ENCODE results near the gene OR56A1. TPM values are rescaled to one million over a fixed set of nuclear protein-coding genes. Genes with fewer than 3 reads are reported as not detected.

Gene OR56A1
- total RNA-seq, 5 donors from 2014 or later (not counting 1 experiment from before 2014, with no cell fraction given) = 0.23 TPM; not detected in 4

DNA sequence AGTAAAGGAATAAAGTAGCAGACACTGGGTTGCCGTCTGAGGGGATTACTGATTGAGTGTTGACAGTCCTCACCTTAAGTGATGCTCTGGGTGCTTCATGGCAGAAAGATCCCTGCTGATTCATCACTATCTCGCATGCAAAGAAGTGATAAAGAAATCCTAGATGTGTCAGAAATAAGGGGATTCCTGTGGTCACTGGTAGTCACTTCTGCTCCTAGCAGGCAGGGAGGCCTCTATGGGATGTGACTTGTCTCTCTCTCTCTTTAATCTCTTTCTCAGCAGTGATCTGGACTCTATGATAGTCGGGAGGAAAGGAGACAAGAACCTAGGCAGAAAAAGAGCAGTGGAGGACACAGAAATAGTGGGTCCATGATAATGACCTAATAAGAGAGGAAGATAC lies 30.9 kb upstream of the OR56A1 start:
- H3K27ac ChIP-seq (ENCODE audit: low read length) = no peak overlapping the region
- H3K4me1 ChIP-seq (ENCODE audit: control insufficient read depth in 1 of 2, extremely low read depth in 1 of 2, insufficient read depth in 2 of 2, low read length in 2 of 2) = no peaks in the 10 kb centered on the region
- Mint-ChIP-seq H3K9me3 (no peaks in the 10 kb centered on the region), H3K4me1 (no peaks in the 10 kb centered on the region), H3K27me3 (peaks cover 10 to 35% of the 10 kb centered on the region in 2 donors), H3K36me3 (no peaks in the 10 kb centered on the region), H3K27ac (no peak overlapping the region), H3K4me3 (no peak overlapping the region)
- H3K9me3 ChIP-seq = no peaks in the 10 kb centered on the region
- no peaks in the 10 kb centered on the region for H3K36me3 ChIP-seq (ENCODE audit: control insufficient read depth in 2 of 2, extremely low read depth in 1 of 2, insufficient read depth in 1 of 2, low read length in 1 of 2)
- POLR2A ChIA-PET = no interaction called here
- CTCF ChIA-PET = no interaction called here
- no peaks in the 10 kb centered on the region for H3K27me3 ChIP-seq (replicated peaks in 1 of 2; ENCODE audit: control insufficient read depth in 2 of 2, extremely low read depth in 1 of 2, insufficient read depth in 2 of 2, low read length in 1 of 2)
- DNase-seq (no peak), ATAC-seq (replicated peaks in 1 of 4) (no peak)
- 59% methylated on average over 2 of the region's 3 CpGs for WGBS (ENCODE audit: insufficient coverage)
- no peak overlapping the region for H3K4me3 ChIP-seq (ENCODE audit: control insufficient read depth in 1 of 2, extremely low read depth in 1 of 2, low read length in 1 of 2)

GRCh38 chr11:6057452-6057851 lies 26.9 kb upstream of the OR56A1 start:
- no peak overlapping the region for H3K4me3 ChIP-seq (ENCODE audit: control insufficient read depth in 1 of 2, extremely low read depth in 1 of 2, low read length in 1 of 2)
- peaks cover 26 to 41% of the 10 kb centered on the region in 2 donors for H3K27me3 Mint-ChIP-seq

GRCh38 chr11:6055569-6055968 lies 25.0 kb upstream of the OR56A1 start:
- H3K27me3 Mint-ChIP-seq = peaks cover 32 to 44% of the 10 kb centered on the region in 2 donors

More at GRCh38 chr11:6057452-6057851, 26.9 kb upstream of the OR56A1 start:
- Mint-ChIP-seq H3K36me3 (no peaks in the 10 kb centered on the region), H3K4me1 (no peaks in the 10 kb centered on the region), H3K4me3 (no peak overlapping the region), H3K9me3 (no peaks in the 10 kb centered on the region), H3K27ac (no peak overlapping the region)
- H3K9me3 ChIP-seq = no peaks in the 10 kb centered on the region
- no peaks in the 10 kb centered on the region for H3K27me3 ChIP-seq (replicated peaks in 1 of 2; ENCODE audit: control insufficient read depth in 2 of 2, extremely low read depth in 1 of 2, insufficient read depth in 2 of 2, low read length in 1 of 2)
- no peak overlapping the region for H3K27ac ChIP-seq (ENCODE audit: low read length)
- CTCF ChIA-PET = no interaction called here
- WGBS (ENCODE audit: insufficient coverage) = 86% methylated on average over 1 of the region's 8 CpGs
- ATAC-seq (replicated peaks in 1 of 4) (no peak), DNase-seq (no peak)
- no peaks in the 10 kb centered on the region for H3K4me1 ChIP-seq (ENCODE audit: control insufficient read depth in 1 of 2, extremely low read depth in 1 of 2, insufficient read depth in 2 of 2, low read length in 2 of 2)
- H3K36me3 ChIP-seq (ENCODE audit: control insufficient read depth in 2 of 2, extremely low read depth in 1 of 2, insufficient read depth in 1 of 2, low read length in 1 of 2) = no peaks in the 10 kb centered on the region
- POLR2A ChIA-PET = no interaction called here

GRCh38 chr11:6052374-6052773 lies 21.8 kb upstream of the OR56A1 start:
- Mint-ChIP-seq H3K27ac (no peak overlapping the region), H3K36me3 (no peaks in the 10 kb centered on the region), H3K4me1 (no peaks in the 10 kb centered on the region), H3K9me3 (no peaks in the 10 kb centered on the region), H3K27me3 (peaks cover 30 to 31% of the 10 kb centered on the region in 2 donors), H3K4me3 (no peak overlapping the region)
- no peaks in the 10 kb centered on the region for H3K9me3 ChIP-seq
- DNase-seq (no peak), ATAC-seq (replicated peaks in 1 of 4) (no peak)
- H3K27ac ChIP-seq (ENCODE audit: low read length) = no peak overlapping the region
- POLR2A ChIA-PET = no interaction called here
- no CpG with 5 or more reads among the region's 3 CpGs for WGBS (ENCODE audit: insufficient coverage)
- no peaks in the 10 kb centered on the region for H3K4me1 ChIP-seq (ENCODE audit: control insufficient read depth in 1 of 2, extremely low read depth in 1 of 2, insufficient read depth in 2 of 2, low read length in 2 of 2)
- CTCF ChIA-PET = interaction anchor here in 1 of 2 donors (0.6 kb wide), 1 partner anchor 14 kb away, joined by 3 read pairs; no protein-coding TSS in a partner anchor
- no peaks in the 10 kb centered on the region for H3K27me3 ChIP-seq (replicated peaks in 1 of 2; ENCODE audit: control insufficient read depth in 2 of 2, extremely low read depth in 1 of 2, insufficient read depth in 2 of 2, low read length in 1 of 2)
- H3K4me3 ChIP-seq (ENCODE audit: control insufficient read depth in 1 of 2, extremely low read depth in 1 of 2, low read length in 1 of 2) = no peak overlapping the region
- no peaks in the 10 kb centered on the region for H3K36me3 ChIP-seq (ENCODE audit: control insufficient read depth in 2 of 2, extremely low read depth in 1 of 2, insufficient read depth in 1 of 2, low read length in 1 of 2)

More at GRCh38 chr11:6055569-6055968, 25.0 kb upstream of the OR56A1 start:
- DNase-seq (no peak), ATAC-seq (replicated peaks in 1 of 4) (no peak)
- Mint-ChIP-seq H3K4me1 (no peaks in the 10 kb centered on the region), H3K9me3 (no peaks in the 10 kb centered on the region), H3K36me3 (no peaks in the 10 kb centered on the region), H3K4me3 (no peak overlapping the region), H3K27ac (no peak overlapping the region)
- no peak overlapping the region for H3K27ac ChIP-seq (ENCODE audit: low read length)
- no peaks in the 10 kb centered on the region for H3K4me1 ChIP-seq (ENCODE audit: control insufficient read depth in 1 of 2, extremely low read depth in 1 of 2, insufficient read depth in 2 of 2, low read length in 2 of 2)
- H3K27me3 ChIP-seq (replicated peaks in 1 of 2; ENCODE audit: control insufficient read depth in 2 of 2, extremely low read depth in 1 of 2, insufficient read depth in 2 of 2, low read length in 1 of 2) = no peaks in the 10 kb centered on the region
- ChIA-PET POLR2A (no interaction called here), CTCF (no interaction called here)
- H3K9me3 ChIP-seq = no peaks in the 10 kb centered on the region
- H3K4me3 ChIP-seq (ENCODE audit: control insufficient read depth in 1 of 2, extremely low read depth in 1 of 2, low read length in 1 of 2) = no peak overlapping the region
- H3K36me3 ChIP-seq (ENCODE audit: control insufficient read depth in 2 of 2, extremely low read depth in 1 of 2, insufficient read depth in 1 of 2, low read length in 1 of 2) = no peaks in the 10 kb centered on the region

DNA sequence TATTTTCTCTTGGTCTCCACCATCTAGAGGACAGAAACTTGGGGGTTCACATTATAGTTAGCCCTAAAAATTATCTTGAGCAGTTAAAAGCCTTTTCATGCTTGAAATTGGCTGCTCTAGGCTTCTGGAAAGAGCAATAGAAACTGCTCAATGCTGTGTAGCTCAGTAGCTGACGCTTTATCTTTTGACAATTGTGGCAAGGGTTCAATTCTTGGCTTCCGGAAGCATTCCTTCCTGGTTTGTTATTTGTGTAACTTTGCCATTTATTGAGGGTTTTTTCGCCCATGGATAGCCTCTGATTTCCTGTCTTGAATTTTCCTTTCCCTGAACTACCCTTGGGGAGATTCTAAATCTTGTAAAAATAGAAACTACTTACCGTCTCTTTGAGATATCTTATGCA lies 10.3 kb upstream of the OR56A1 start:
- Histone ChIP-seq H3K4me1 (ENCODE audit: control insufficient read depth in 1 of 2, extremely low read depth in 1 of 2, insufficient read depth in 2 of 2, low read length in 2 of 2) (no peaks in the 10 kb centered on the region), H3K36me3 (ENCODE audit: control insufficient read depth in 2 of 2, extremely low read depth in 1 of 2, insufficient read depth in 1 of 2, low read length in 1 of 2) (no peaks in the 10 kb centered on the region), H3K4me3 (ENCODE audit: control insufficient read depth in 1 of 2, extremely low read depth in 1 of 2, low read length in 1 of 2) (no peak overlapping the region), H3K27me3 (replicated peaks in 1 of 2; ENCODE audit: control insufficient read depth in 2 of 2, extremely low read depth in 1 of 2, insufficient read depth in 2 of 2, low read length in 1 of 2) (peaks cover 2 to 3% of the 10 kb centered on the region in 2 experiments), H3K9me3 (no peaks in the 10 kb centered on the region), H3K27ac (ENCODE audit: low read length) (no peak overlapping the region)
- Mint-ChIP-seq H3K4me3 (no peak overlapping the region), H3K27ac (no peak overlapping the region), H3K27me3 (peaks cover 21 to 33% of the 10 kb centered on the region in 2 donors), H3K36me3 (no peaks in the 10 kb centered on the region), H3K4me1 (no peaks in the 10 kb centered on the region), H3K9me3 (no peaks in the 10 kb centered on the region)
- WGBS (ENCODE audit: insufficient coverage) = 71% methylated on average over 1 of the region's 4 CpGs
- ATAC-seq (replicated peaks in 1 of 4) = no peak
- POLR2A ChIA-PET = no interaction called here
- no peak for DNase-seq
- CTCF ChIA-PET = no interaction called here

GRCh38 chr11:6027501-6027900 lies 3.1 kb downstream of the OR56A1 start:
- Histone ChIP-seq H3K36me3 (ENCODE audit: control insufficient read depth in 2 of 2, extremely low read depth in 1 of 2, insufficient read depth in 1 of 2, low read length in 1 of 2) (no peaks in the 10 kb centered on the region), H3K9me3 (no peaks in the 10 kb centered on the region), H3K27me3 (replicated peaks in 1 of 2; ENCODE audit: control insufficient read depth in 2 of 2, extremely low read depth in 1 of 2, insufficient read depth in 2 of 2, low read length in 1 of 2) (peaks cover 0 to 3% of the 10 kb centered on the region in 2 experiments), H3K4me1 (ENCODE audit: control insufficient read depth in 1 of 2, extremely low read depth in 1 of 2, insufficient read depth in 2 of 2, low read length in 2 of 2) (no peaks in the 10 kb centered on the region), H3K4me3 (ENCODE audit: control insufficient read depth in 1 of 2, extremely low read depth in 1 of 2, low read length in 1 of 2) (no peak overlapping the region), H3K27ac (ENCODE audit: low read length) (no peak overlapping the region)
- ChIA-PET CTCF (interaction anchor here in 1 of 2 donors (0.7 kb wide), 1 partner anchor 281 kb away, joined by 3 read pairs; no protein-coding TSS in a partner anchor), POLR2A (no interaction called here)
- H3K4me3 Mint-ChIP-seq = no peak overlapping the region
- H3K36me3 Mint-ChIP-seq = no peaks in the 10 kb centered on the region
- ATAC-seq (replicated peaks in 1 of 4) (no peak), DNase-seq (no peak)
- H3K27ac Mint-ChIP-seq = no peak overlapping the region
- H3K9me3 Mint-ChIP-seq = no peaks in the 10 kb centered on the region
- peaks cover 26 to 32% of the 10 kb centered on the region in 2 donors for H3K27me3 Mint-ChIP-seq
- no CpG with 5 or more reads among the region's 1 CpG for WGBS (ENCODE audit: insufficient coverage)
- H3K4me1 Mint-ChIP-seq = no peaks in the 10 kb centered on the region

DNA sequence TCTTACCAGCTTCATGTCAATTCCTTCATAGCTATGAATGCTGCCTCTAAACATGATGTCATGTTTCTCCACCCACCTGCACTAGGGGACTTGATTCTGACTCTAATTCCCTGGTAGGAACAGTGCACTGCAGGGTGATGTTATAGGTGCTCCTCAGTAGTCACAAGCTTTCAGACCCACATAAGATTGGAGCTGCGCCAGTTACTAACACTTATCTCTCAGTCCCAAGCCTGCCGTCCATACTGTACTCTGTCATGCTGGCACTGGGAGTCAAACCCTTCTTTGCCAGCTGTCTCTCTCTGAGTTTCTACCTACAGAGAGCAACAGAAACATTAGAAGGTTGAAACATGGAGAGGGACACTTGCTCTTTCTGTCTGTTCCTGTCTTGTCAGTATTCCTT lies 5.5 kb downstream of the OR56A1 start:
- Mint-ChIP-seq H3K27me3 (peaks cover 26 to 32% of the 10 kb centered on the region in 2 donors), H3K9me3 (no peaks in the 10 kb centered on the region), H3K4me1 (no peaks in the 10 kb centered on the region), H3K36me3 (no peaks in the 10 kb centered on the region), H3K27ac (no peak overlapping the region), H3K4me3 (no peak overlapping the region)
- CTCF ChIA-PET = no interaction called here
- no peak for ATAC-seq (replicated peaks in 1 of 4)
- Histone ChIP-seq H3K27ac (ENCODE audit: low read length) (no peak overlapping the region), H3K4me1 (ENCODE audit: control insufficient read depth in 1 of 2, extremely low read depth in 1 of 2, insufficient read depth in 2 of 2, low read length in 2 of 2) (no peaks in the 10 kb centered on the region), H3K9me3 (no peaks in the 10 kb centered on the region), H3K27me3 (replicated peaks in 1 of 2; ENCODE audit: control insufficient read depth in 2 of 2, extremely low read depth in 1 of 2, insufficient read depth in 2 of 2, low read length in 1 of 2) (no peaks in the 10 kb centered on the region), H3K36me3 (ENCODE audit: control insufficient read depth in 2 of 2, extremely low read depth in 1 of 2, insufficient read depth in 1 of 2, low read length in 1 of 2) (no peaks in the 10 kb centered on the region), H3K4me3 (ENCODE audit: control insufficient read depth in 1 of 2, extremely low read depth in 1 of 2, low read length in 1 of 2) (no peak overlapping the region)
- POLR2A ChIA-PET = no interaction called here
- 100% methylated on average over 1 of the region's 2 CpGs for WGBS (ENCODE audit: insufficient coverage)
- no peak for DNase-seq

Data from T-cell (primary cell).